AG10803 (cell line): ENCODE results near the gene PAX6.

Experiments used
- DNase-seq: peaks from one replicate; pipeline ENCODE4 v3.0.0; 2010; ENCODE audit warnings: low read depth
- H3K4me3 ChIP-seq: 2 replicates; pipeline ENCODE4 v1.5.1; 2011; ENCODE audit warnings: mild to moderate bottlenecking, low read length, control low read depth
- TF ChIP-seq, protein P1 (sequence below): conservative IDR thresholded peaks from 2 replicates; pipeline ENCODE4 v1.5.1; 2011; ENCODE audit warnings: mild to moderate bottlenecking, low read length, control low read depth, inconsistent platforms

Gene PAX6

GRCh38 chr11:31786996-31787685 lies 24.0 kb downstream of the PAX6 start:
- no peak overlapping the region for H3K4me3 ChIP-seq
- TF ChIP-seq, protein P1, sequence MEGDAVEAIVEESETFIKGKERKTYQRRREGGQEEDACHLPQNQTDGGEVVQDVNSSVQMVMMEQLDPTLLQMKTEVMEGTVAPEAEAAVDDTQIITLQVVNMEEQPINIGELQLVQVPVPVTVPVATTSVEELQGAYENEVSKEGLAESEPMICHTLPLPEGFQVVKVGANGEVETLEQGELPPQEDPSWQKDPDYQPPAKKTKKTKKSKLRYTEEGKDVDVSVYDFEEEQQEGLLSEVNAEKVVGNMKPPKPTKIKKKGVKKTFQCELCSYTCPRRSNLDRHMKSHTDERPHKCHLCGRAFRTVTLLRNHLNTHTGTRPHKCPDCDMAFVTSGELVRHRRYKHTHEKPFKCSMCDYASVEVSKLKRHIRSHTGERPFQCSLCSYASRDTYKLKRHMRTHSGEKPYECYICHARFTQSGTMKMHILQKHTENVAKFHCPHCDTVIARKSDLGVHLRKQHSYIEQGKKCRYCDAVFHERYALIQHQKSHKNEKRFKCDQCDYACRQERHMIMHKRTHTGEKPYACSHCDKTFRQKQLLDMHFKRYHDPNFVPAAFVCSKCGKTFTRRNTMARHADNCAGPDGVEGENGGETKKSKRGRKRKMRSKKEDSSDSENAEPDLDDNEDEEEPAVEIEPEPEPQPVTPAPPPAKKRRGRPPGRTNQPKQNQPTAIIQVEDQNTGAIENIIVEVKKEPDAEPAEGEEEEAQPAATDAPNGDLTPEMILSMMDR = no peak
- no peak for DNase-seq

- no peak overlapping the region for H3K4me3 ChIP-seq
- no peak for DNase-seq
- TF ChIP-seq, protein P1 = no peak
Measured at GRCh38 chr11:31784611-31785010, 26.5 kb downstream of the PAX6 start.

DNA sequence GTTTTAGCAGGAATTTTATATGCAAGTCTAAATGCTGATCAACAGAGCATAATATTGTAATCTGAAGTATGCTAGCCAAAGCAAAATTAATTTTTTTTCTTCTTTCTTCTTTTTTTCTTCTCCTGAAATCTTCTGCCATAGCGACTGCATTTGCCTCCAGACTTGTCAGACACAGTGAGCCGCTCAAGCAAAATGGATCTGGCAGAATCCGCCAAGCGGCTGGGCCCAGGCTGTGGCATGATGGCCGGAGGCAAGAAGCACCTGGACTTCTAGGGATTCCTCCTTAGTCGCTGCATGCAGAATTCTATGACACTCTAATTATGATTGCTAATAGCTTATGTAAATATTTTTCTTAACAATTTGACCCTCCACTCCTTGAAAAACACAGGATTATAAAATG lies 27.9 kb downstream of the PAX6 start:
- DNase-seq = no peak
- TF ChIP-seq, protein P1 = no peak
- H3K4me3 ChIP-seq = no peak overlapping the region

DNA sequence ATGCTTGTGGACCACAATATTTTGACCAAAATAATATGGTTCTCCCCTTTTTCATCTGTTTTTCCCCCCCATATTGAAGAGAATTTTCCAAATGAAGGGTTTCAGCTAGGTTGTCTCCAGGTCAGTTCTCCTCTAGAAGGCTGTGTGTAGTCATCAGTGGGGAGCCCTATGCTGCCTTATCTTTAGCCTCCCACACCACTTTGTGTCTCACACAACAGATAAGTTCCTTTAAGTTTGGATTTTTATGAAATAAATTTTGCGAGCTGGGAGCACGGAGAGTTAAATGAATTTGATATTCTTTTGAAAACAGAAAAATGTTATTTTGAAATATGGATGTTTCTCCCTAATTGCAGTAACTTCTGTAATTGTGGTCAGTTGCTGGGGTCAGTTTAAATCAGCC lies 28.9 kb downstream of the PAX6 start:
- no peak overlapping the region for H3K4me3 ChIP-seq
- no peak for DNase-seq
- TF ChIP-seq, protein P1 = no peak

DNA sequence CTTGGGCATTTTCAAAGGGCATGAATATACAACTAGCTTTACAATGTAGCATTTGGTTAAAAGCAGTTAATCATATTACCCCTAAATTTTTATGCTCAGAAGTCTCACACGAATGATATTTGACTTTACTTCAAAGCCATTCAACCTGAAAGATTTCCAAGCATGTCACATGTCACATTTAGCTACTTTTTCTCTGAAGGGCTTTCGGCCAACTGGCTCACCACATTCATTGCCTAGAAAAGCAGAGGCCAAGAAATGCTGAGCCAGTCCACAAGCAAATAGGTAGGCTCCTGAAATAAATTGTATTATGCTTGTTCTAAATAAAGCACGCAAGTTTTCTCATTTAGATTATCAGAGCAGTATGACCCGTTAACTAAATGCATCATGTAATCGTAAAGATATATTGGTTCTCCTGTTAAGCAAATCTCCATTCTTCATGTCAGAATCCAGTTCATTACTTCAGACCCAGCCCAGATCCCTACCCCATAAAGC lies 30.6 kb downstream of the PAX6 start:
- TF ChIP-seq, protein P1 = no peak
- H3K4me3 ChIP-seq = no peak overlapping the region
- no peak for DNase-seq

- no peak for DNase-seq
Measured at GRCh38 chr11:31780078-31780477, 31.0 kb downstream of the PAX6 start.

DNA sequence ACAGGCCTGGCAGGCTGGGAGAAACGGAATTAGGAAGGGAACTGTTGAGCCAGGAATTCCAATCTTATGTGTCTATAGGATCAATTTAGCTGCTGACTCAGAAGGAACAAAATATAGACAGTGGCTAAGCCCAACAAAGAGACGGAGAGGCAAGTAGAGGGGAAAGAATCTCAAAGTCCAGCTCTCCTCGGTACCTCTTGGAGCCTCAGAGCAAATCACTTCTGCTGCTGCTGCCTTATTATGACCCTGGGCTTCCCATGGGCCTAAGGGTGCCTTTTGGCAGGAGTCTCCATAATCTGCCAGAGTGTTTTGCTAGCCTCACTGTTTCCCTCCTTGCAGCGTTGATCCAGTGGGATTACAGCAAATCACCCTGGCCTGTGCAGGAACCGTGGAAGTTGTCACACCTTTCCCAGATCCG lies 31.7 kb downstream of the PAX6 start:
- DNase-seq = peak; percentile 62
- no peak overlapping the region for H3K4me3 ChIP-seq
- TF ChIP-seq, protein P1 = no peak

More at GRCh38 chr11:31780078-31780477, 31.0 kb downstream of the PAX6 start:
- TF ChIP-seq, protein P1 = no peak
- no peak overlapping the region for H3K4me3 ChIP-seq
